Loucy (cell line): Measurements from ENCODE around the gene BCAS3.

Experiments
- H2AFZ ChIP-seq: fragments of 200-600 bp; sonication (generic); 2 replicates; pipeline ENCODE4 v1.6.0; 2016; ENCODE audit warnings: antibody characterized with exemption, mild to moderate bottlenecking, low read length, moderate library complexity
- H3F3A ChIP-seq: fragments of 200-600 bp; 2 replicates; pipeline ENCODE4 v1.6.0; 2016; ENCODE audit warnings: antibody characterized with exemption, low read depth, mild to moderate bottlenecking
- H3K27me3 ChIP-seq: fragments of 200-600 bp; sonication (generic); 2 replicates; pipeline ENCODE4 v1.6.1; 2014; ENCODE audit warnings: low read length, mild to moderate bottlenecking; ENCODE audit not compliant: insufficient read depth, poor library complexity, severe bottlenecking
- H3K36me3 ChIP-seq: fragments of 200-600 bp; sonication (generic); 2 replicates; pipeline ENCODE4 v1.6.1; 2016; ENCODE audit warnings: low read length; ENCODE audit not compliant: insufficient read depth
- H3K4me1 ChIP-seq: fragments of 200-600 bp; sonication (generic); 2 replicates; pipeline ENCODE4 v1.5.1; 2014; ENCODE audit warnings: low read length, mild to moderate bottlenecking; ENCODE audit not compliant: insufficient read depth, poor library complexity, severe bottlenecking
- H3K4me2 ChIP-seq: fragments of 200-600 bp; sonication (generic); 2 replicates; pipeline ENCODE4 v1.6.0; 2014; ENCODE audit warnings: antibody characterized with exemption, low read length, low read depth, mild to moderate bottlenecking; ENCODE audit not compliant: poor library complexity, severe bottlenecking
- H3K4me3 ChIP-seq: fragments of 200-600 bp; sonication (generic); 2 replicates; pipeline ENCODE4 v1.5.1; 2014; ENCODE audit warnings: low read length, mild to moderate bottlenecking, mixed read lengths; ENCODE audit not compliant: poor library complexity, severe bottlenecking
- H3K79me2 ChIP-seq: fragments of 200-600 bp; sonication (generic); 2 replicates; pipeline ENCODE4 v1.6.1; 2014; ENCODE audit warnings: low read length; ENCODE audit not compliant: insufficient read depth
- H3K9ac ChIP-seq: fragments of 200-600 bp; sonication (generic); 2 replicates; pipeline ENCODE4 v1.6.0; 2014; ENCODE audit warnings: mild to moderate bottlenecking, low read depth, low read length, moderate library complexity; ENCODE audit not compliant: poor library complexity, severe bottlenecking
- H3K9me2 ChIP-seq: fragments of 200-600 bp; sonication (generic); replicated peaks from 2 replicates; pipeline ENCODE4 v1.6.1; 2016; ENCODE audit warnings: low read depth, low read length, mixed read lengths
- H3K9me3 ChIP-seq: fragments of 200-600 bp; sonication (generic); 2 replicates; pipeline ENCODE4 v1.6.1; 2014; ENCODE audit warnings: mild to moderate bottlenecking, antibody characterized with exemption, low read length, low read depth; ENCODE audit not compliant: insufficient read depth
- H4K20me1 ChIP-seq: fragments of 200-600 bp; sonication (generic); 2 replicates; pipeline ENCODE4 v1.6.0; 2014; ENCODE audit warnings: antibody characterized with exemption, low read length, mild to moderate bottlenecking; ENCODE audit not compliant: insufficient read depth, poor library complexity, severe bottlenecking
- CTCF ChIP-seq: fragments of 200-600 bp; sonication (generic); conservative IDR thresholded peaks from 2 replicates; pipeline ENCODE4 v1.5.1; 2014; ENCODE audit warnings: mild to moderate bottlenecking, antibody characterized with exemption, low read length
- EZH2phosphoT487 ChIP-seq: fragments of 200-600 bp; IDR thresholded peaks from 2 replicates; pipeline ENCODE4 v1.6.1; 2018; ENCODE audit warnings: antibody characterized with exemption, mild to moderate bottlenecking, moderate library complexity, borderline replicate concordance

Gene BCAS3

GRCh38 chr17:61313461-61314326 is 636.0 kb downstream of the BCAS3 start:
- TF ChIP-seq CTCF (no peak), EZH2phosphoT487 (no peak)
- Histone ChIP-seq H3K36me3 (no peaks in the 10 kb centered on the region), H3K27me3 (no peaks in the 10 kb centered on the region), H3K79me2 (no peaks in the 10 kb centered on the region), H3K9ac (no peak overlapping the region), H3F3A (no peaks in the 10 kb centered on the region), H2AFZ (no peak overlapping the region), H3K4me2 (no peak overlapping the region), H3K4me3 (no peak overlapping the region), H3K4me1 (no peaks in the 10 kb centered on the region), H4K20me1 (no peaks in the 10 kb centered on the region), H3K9me3 (no peaks in the 10 kb centered on the region), H3K9me2 (no peaks in the 10 kb centered on the region)

GRCh38 chr17:61314368-61315078 is 636.9 kb downstream of the BCAS3 start:
- no peak overlapping the region for H3K9ac ChIP-seq
- no peaks in the 10 kb centered on the region for H3K27me3 ChIP-seq
- H3K4me3 ChIP-seq = no peak overlapping the region
- H2AFZ ChIP-seq = no peak overlapping the region
- H3K79me2 ChIP-seq = no peaks in the 10 kb centered on the region
- no peaks in the 10 kb centered on the region for H3K36me3 ChIP-seq
- no peak overlapping the region for H3K4me2 ChIP-seq
- no peaks in the 10 kb centered on the region for H4K20me1 ChIP-seq
- H3K4me1 ChIP-seq = no peaks in the 10 kb centered on the region
- TF ChIP-seq EZH2phosphoT487 (no peak), CTCF (no peak)
- no peaks in the 10 kb centered on the region for H3K9me2 ChIP-seq
- no peaks in the 10 kb centered on the region for H3F3A ChIP-seq
- no peaks in the 10 kb centered on the region for H3K9me3 ChIP-seq

GRCh38 chr17:61316633-61317032 is 639.0 kb downstream of the BCAS3 start:
- Histone ChIP-seq H3K79me2 (no peaks in the 10 kb centered on the region), H3K9me2 (no peaks in the 10 kb centered on the region), H3K36me3 (no peaks in the 10 kb centered on the region), H3K4me2 (no peak overlapping the region), H3K9ac (no peak overlapping the region), H3K27me3 (no peaks in the 10 kb centered on the region), H2AFZ (no peak overlapping the region), H3F3A (no peaks in the 10 kb centered on the region), H3K4me3 (no peak overlapping the region), H4K20me1 (no peaks in the 10 kb centered on the region), H3K4me1 (peaks cover 5% of the 10 kb centered on the region), H3K9me3 (no peaks in the 10 kb centered on the region)
- TF ChIP-seq EZH2phosphoT487 = no peak
- TF ChIP-seq CTCF = no peak
